COLO829 (cell line): ENCODE results near the gene PIGP.
"Not testable (repeated sequence)": the region's sequence is repeated elsewhere in the genome, so short reads cannot be mapped to it uniquely, and the experiment has no call there.

Experiments
- DNase-seq: peaks from one replicate; pipeline ENCODE4 v3.0.0; 2012; ENCODE audit warnings: low spot score

The PIGP gene

GRCh38 chr21:37072988-37073416 is at the start of gene PIGP, which contains the start of gene TTC3:
PIGP (minus strand) TSS chr21:37073071; CDS start chr21:37072515, 556 bp downstream.
TTC3 (plus strand) TSS chr21:37073254; CDS start chr21:37087258, 14,004 bp downstream.
- DNase-seq: peak; percentile 92

- no peak for DNase-seq
These were observed 46.7 kb upstream of the PIGP start for GRCh38 chr21:37119421-37120218.

- no peak for DNase-seq
These were observed 45.4 kb upstream of the PIGP start for GRCh38 chr21:37118187-37118826.

- no peak for DNase-seq
These were observed 44.3 kb upstream of the PIGP start for GRCh38 chr21:37117204-37117603.

GRCh38 chr21:37116459-37116858 is 43.6 kb upstream of the PIGP start:
- not testable (repeated sequence) for DNase-seq

- DNase-seq: not testable (repeated sequence)
These were observed 41.4 kb upstream of the PIGP start for GRCh38 chr21:37114301-37114700.

- not testable (repeated sequence) for DNase-seq
These were observed 38.2 kb upstream of the PIGP start for GRCh38 chr21:37111029-37111428.

- DNase-seq: no peak
These were observed 34.1 kb upstream of the PIGP start for GRCh38 chr21:37106998-37107397.

GRCh38 chr21:37102746-37103145 is 29.9 kb upstream of the PIGP start:
- DNase-seq: not testable (repeated sequence)

- no peak for DNase-seq
These were observed 28.5 kb upstream of the PIGP start for GRCh38 chr21:37101384-37101783.

GRCh38 chr21:37100316-37100715 is 27.4 kb upstream of the PIGP start:
- no peak for DNase-seq

- no peak for DNase-seq
These were observed 25.9 kb upstream of the PIGP start for GRCh38 chr21:37098751-37099150.

GRCh38 chr21:37095821-37096220 is 22.9 kb upstream of the PIGP start:
- DNase-seq: no peak

GRCh38 chr21:37093977-37094376 is 21.1 kb upstream of the PIGP start:
- DNase-seq: no peak

- DNase-seq: no peak
These were observed 15.4 kb upstream of the PIGP start for GRCh38 chr21:37088186-37088735.

GRCh38 chr21:37087188-37087587 is 14.3 kb upstream of the PIGP start:
- DNase-seq: no peak

- no peak for DNase-seq
These were observed 12.9 kb upstream of the PIGP start for GRCh38 chr21:37085726-37086125.

GRCh38 chr21:37082856-37083528 is 10.1 kb upstream of the PIGP start:
- no peak for DNase-seq

- DNase-seq: no peak
These were observed 9.5 kb upstream of the PIGP start for GRCh38 chr21:37082375-37082774.

GRCh38 chr21:37079211-37079824 is 6.4 kb upstream of the PIGP start:
- DNase-seq: no peak

- no peak for DNase-seq
These were observed 4.5 kb upstream of the PIGP start for GRCh38 chr21:37077403-37077802.
